Natural killer cell (primary cell): ENCODE data around the gene TREH. TPM values are rescaled to one million over a fixed set of nuclear protein-coding genes. Genes with fewer than 3 reads are reported as not detected.
A peak's percentile ranks its signal among the peaks of the same experiment; 100 is the strongest.

Experiments used
- ATAC-seq, 3 donors: fragments of 150-1000 bp in 2 of 3; fragments of 200-7000 bp in 1 of 3; cut with Tn5 transposase; 1 replicate in 1 of 3; 2 replicates in 2 of 3; pipeline ENCODE4 v1.10.0; 2021; ENCODE audit warnings: mild to moderate bottlenecking in 2 of 3, moderate library complexity in 2 of 3
- DNase-seq, 2 donors: peaks; one replicate each; pipeline versions ENCODE4 v3.0.0 to v3.0.0-alpha.2; 2013 to 2021; ENCODE audit warnings: mixed read lengths in 1 of 2
- H3K27ac ChIP-seq: one replicate; pipeline ENCODE4 v1.5.1; 2013; ENCODE audit warnings: mild to moderate bottlenecking, low read length
- H3K27me3 ChIP-seq: one replicate; pipeline ENCODE4 v1.6.1; 2013; ENCODE audit warnings: low read length; ENCODE audit not compliant: control insufficient read depth, insufficient read depth
- H3K36me3 ChIP-seq: one replicate; pipeline ENCODE4 v1.6.1; 2013; ENCODE audit warnings: low read length; ENCODE audit not compliant: control insufficient read depth, insufficient read depth
- H3K4me1 ChIP-seq: one replicate; pipeline ENCODE4 v1.6.1; 2013; ENCODE audit warnings: low read length; ENCODE audit not compliant: control insufficient read depth, insufficient read depth
- H3K4me3 ChIP-seq: one replicate; pipeline ENCODE4 v1.5.1; 2013; ENCODE audit warnings: low read length
- H3K9me3 ChIP-seq: one replicate; pipeline ENCODE4 v1.6.1; 2013; ENCODE audit warnings: low read length; ENCODE audit not compliant: control insufficient read depth, insufficient read depth
- H3K27ac Mint-ChIP-seq, 2 donors: one replicate each; pipeline ENCODE4 v1.8.0; 2022; ENCODE audit warnings: mild to moderate bottlenecking in 2 of 2, mixed read lengths in 2 of 2, moderate library complexity in 1 of 2
- H3K27me3 Mint-ChIP-seq, 2 donors: one replicate each; pipeline ENCODE4 v1.8.0; 2022; ENCODE audit warnings: low read depth in 2 of 2, mixed read lengths in 2 of 2
- H3K36me3 Mint-ChIP-seq: one replicate; pipeline ENCODE4 v1.8.0; 2022; ENCODE audit warnings: mixed read lengths
- H3K4me1 Mint-ChIP-seq, 2 donors: one replicate each; pipeline ENCODE4 v1.8.0; 2022; ENCODE audit warnings: mixed read lengths in 2 of 2
- H3K4me3 Mint-ChIP-seq: one replicate; pipeline ENCODE4 v1.8.0; 2022; ENCODE audit warnings: mild to moderate bottlenecking, moderate library complexity, mixed read lengths
- H3K9me3 Mint-ChIP-seq, 2 donors: one replicate each; pipeline ENCODE4 v1.8.0; 2022; ENCODE audit warnings: mixed read lengths in 2 of 2
- CTCF ChIP-seq: fragments of 200-600 bp; IDR thresholded peaks from one replicate; pipeline ENCODE4 v1.8.0; 2022; ENCODE audit warnings: antibody characterized with exemption
- WGBS: methylation state at CpG from one replicate; pipeline ENCODE4 v1.1.7; 2013; ENCODE audit warnings: missing lambda C conversion rate; ENCODE audit not compliant: insufficient coverage; 5-methylcytosine and 5-hydroxymethylcytosine counted together
- intact Hi-C: fragments of 100-400 bp; cut with micrococcal nuclease; formaldehyde crosslinking; loops from one replicate; pipeline ENCODE4 v1.14.2; 2022
- total RNA-seq, 4 donors: library from RNA; stranded (reverse); fragments of 120-200 nt in 1 of 4; gene quantifications; one replicate each; pipeline versions ENCODE4 v1.2.3 to v1.2.4, GENCODE V29; 2013 to 2022

The TREH gene
- total RNA-seq, 3 donors from 2014 or later (not counting 1 experiment from before 2014, with no cell fraction given) = not detected

- peaks cover 23 to 34% of the 10 kb centered on the region in 2 donors for H3K4me1 Mint-ChIP-seq
- H3K4me3 Mint-ChIP-seq = peak within 1 kb of the TSS; percentile 78
- peaks cover 37% of the 10 kb centered on the region for H3K4me1 ChIP-seq
- H3K4me3 ChIP-seq = peak within 1 kb of the TSS; percentile 48
- intact Hi-C loops = loop anchor here (5.0 kb wide), 1 partner anchor 35 kb away; the partner anchor contains the start of gene ARCN1
- no peaks in the 10 kb centered on the region for H3K9me3 Mint-ChIP-seq
- WGBS = under 1% methylated on average over 72 of the region's 72 CpGs
- peaks cover 8% of the 10 kb centered on the region for H3K27me3 ChIP-seq
- ATAC-seq = peak in 2 of 3 donors; percentile 14 to 26
- peaks cover 4% of the 10 kb centered on the region for H3K36me3 ChIP-seq
- peak; percentile 33 for TF ChIP-seq CTCF
- no peaks in the 10 kb centered on the region for H3K9me3 ChIP-seq
- DNase-seq = peak; percentile 44 to 76
- H3K27me3 Mint-ChIP-seq = peaks cover 8 to 27% of the 10 kb centered on the region in 2 donors
- peak within 1 kb of the TSS; percentile 50 to 82 for H3K27ac Mint-ChIP-seq
- H3K36me3 Mint-ChIP-seq = no peaks in the 10 kb centered on the region
- H3K27ac ChIP-seq = no peak within 1 kb of the TSS
Observed at GRCh38 chr11:118607401-118608359, 71.8 kb downstream of the TREH start, which contains the start of gene PHLDB1. TSS of gene PHLDB1 (plus strand) at chr11:118607615. CDS start at chr11:118613837, 6,222 bp downstream.

Other genes starting within 250 kb of the TREH start
- 100 to 1,000 TPM; 146 to 176 (median 157) TPM for gene KMT2A, start 243.2 kb downstream of the TREH start, total RNA-seq
- gene TTC36, start 152.2 kb downstream of the TREH start, total RNA-seq = under 1 TPM in 1 of 3 donors, not detected in 2; 0.43 TPM
- 10 to 100 TPM in 1 of 3 donors, 1 to 10 TPM in 2; 4.1 to 11.0 (median 9.3) TPM for gene TMEM25, start 148.5 kb downstream of the TREH start, total RNA-seq
- gene IFT46, start 113.7 kb downstream of the TREH start, total RNA-seq = 1 to 10 TPM; 7.2 to 9.8 (median 8.1) TPM
- 10 to 100 TPM; 72.9 to 88.6 (median 88.4) TPM for gene ARCN1, start 107.2 kb downstream of the TREH start, total RNA-seq
- 1 to 10 TPM in 1 of 3 donors, under 1 TPM in 2; 0.75 to 1.1 (median 0.95) TPM for gene PHLDB1, start 72.0 kb downstream of the TREH start, total RNA-seq
- 100 to 1,000 TPM; 350 to 369 (median 364) TPM for gene DDX6, start 111.5 kb upstream of the TREH start, total RNA-seq
- 1 to 10 TPM in 1 of 3 donors, under 1 TPM in 2; 0.56 to 1.3 (median 0.86) TPM for gene CXCR5, start 204.2 kb upstream of the TREH start, total RNA-seq
- gene BCL9L, start 246.3 kb upstream of the TREH start, total RNA-seq = 100 to 1,000 TPM; 221 to 255 (median 234) TPM